ENCODE results near the gene MXD3. TPM values are rescaled to one million over a fixed set of nuclear protein-coding genes. Genes with fewer than 3 reads are reported as not detected.

The MXD3 gene
- total and polyA plus RNA-seq, 4 donors = 7.4 to 29.0 (median 12.9) TPM

GRCh38 chr5:177336603-177337494 is 25.2 kb upstream of the MXD3 start:
- Histone ChIP-seq H3K9ac (ENCODE audit: insufficient read depth in 1 of 2, low read length in 2 of 2) (no peak overlapping the region), H3K27me3 (ENCODE audit: control insufficient read depth in 3 of 3, insufficient read depth in 3 of 3, low read length in 2 of 3) (no peaks in the 10 kb centered on the region), H3K9me3 (ENCODE audit: control insufficient read depth in 4 of 4, insufficient read depth in 3 of 4, low read length in 3 of 4) (no peaks in the 10 kb centered on the region), H3K27ac (ENCODE audit: low read depth in 1 of 2, low read length in 1 of 2) (no peak overlapping the region), H3K4me1 (ENCODE audit: control insufficient read depth in 5 of 5, insufficient read depth in 5 of 5, low read length in 5 of 5) (no peaks in the 10 kb centered on the region), H3K36me3 (ENCODE audit: control insufficient read depth in 4 of 4, insufficient read depth in 4 of 4, low read length in 4 of 4) (peaks cover 13 to 71% (median 35%) of the 10 kb centered on the region in 4 donors), H3K4me3 (no peak overlapping the region)
- DNase-seq (no peak), ATAC-seq (ENCODE audit: insufficient read depth, low FRiP score) (no peak)
- 91 to 94% methylated on average over 36 of the region's 36 CpGs for WGBS, 2 donors
- no peak for TF ChIP-seq CTCF (IDR thresholded peaks at IDR 0.05; ENCODE audit: control extremely low read depth, extremely low read depth)

GRCh38 chr5:177336112-177336511 is 24.4 kb upstream of the MXD3 start:
- ATAC-seq (ENCODE audit: insufficient read depth, low FRiP score) = no peak

DNA sequence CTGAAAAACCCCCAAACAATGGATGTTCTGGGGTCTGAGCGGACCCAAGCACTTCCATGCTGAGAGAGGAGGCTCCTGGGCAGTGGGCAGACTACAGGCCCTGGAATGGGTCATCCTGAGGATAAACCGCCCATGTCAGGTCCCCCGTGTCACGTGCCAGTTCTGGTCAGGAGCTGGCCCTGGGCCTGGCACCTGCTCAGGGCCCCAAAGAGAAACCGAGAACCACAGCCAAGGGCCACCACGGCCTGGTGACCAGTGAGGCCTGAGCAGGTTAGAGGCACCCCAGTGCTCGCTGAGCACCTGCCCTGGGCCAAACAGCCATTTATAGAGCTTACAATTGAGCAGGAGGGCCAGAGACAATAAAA is 24.0 kb upstream of the MXD3 start:
- Histone ChIP-seq H3K4me1 (ENCODE audit: control insufficient read depth in 5 of 5, insufficient read depth in 5 of 5, low read length in 5 of 5) (no peaks in the 10 kb centered on the region), H3K9me3 (ENCODE audit: control insufficient read depth in 4 of 4, insufficient read depth in 3 of 4, low read length in 3 of 4) (no peaks in the 10 kb centered on the region), H3K4me3 (no peak overlapping the region), H3K27ac (ENCODE audit: low read depth in 1 of 2, low read length in 1 of 2) (no peak overlapping the region), H3K9ac (ENCODE audit: insufficient read depth in 1 of 2, low read length in 2 of 2) (no peak overlapping the region), H3K27me3 (ENCODE audit: control insufficient read depth in 3 of 3, insufficient read depth in 3 of 3, low read length in 2 of 3) (no peaks in the 10 kb centered on the region), H3K36me3 (ENCODE audit: control insufficient read depth in 4 of 4, insufficient read depth in 4 of 4, low read length in 4 of 4) (peaks cover 13 to 77% (median 30%) of the 10 kb centered on the region in 4 donors)
- DNase-seq (no peak), ATAC-seq (ENCODE audit: insufficient read depth, low FRiP score) (no peak)
- no peak for TF ChIP-seq CTCF (IDR thresholded peaks at IDR 0.05; ENCODE audit: control extremely low read depth, extremely low read depth)
- WGBS, 2 donors = 99% methylated on average over 7 of the region's 7 CpGs

More at GRCh38 chr5:177336112-177336511, 24.4 kb upstream of the MXD3 start:
- DNase-seq = no peak
- no peaks in the 10 kb centered on the region for H3K9me3 ChIP-seq (ENCODE audit: control insufficient read depth in 4 of 4, insufficient read depth in 3 of 4, low read length in 3 of 4)
- H3K27ac ChIP-seq (ENCODE audit: low read depth in 1 of 2, low read length in 1 of 2) = no peak overlapping the region
- no peaks in the 10 kb centered on the region for H3K27me3 ChIP-seq (ENCODE audit: control insufficient read depth in 3 of 3, insufficient read depth in 3 of 3, low read length in 2 of 3)
- H3K4me1 ChIP-seq (ENCODE audit: control insufficient read depth in 5 of 5, insufficient read depth in 5 of 5, low read length in 5 of 5) = no peaks in the 10 kb centered on the region
- H3K36me3 ChIP-seq (ENCODE audit: control insufficient read depth in 4 of 4, insufficient read depth in 4 of 4, low read length in 4 of 4) = peaks cover 13 to 73% (median 30%) of the 10 kb centered on the region in 4 donors
- WGBS, 2 donors = 68 to 70% methylated on average over 12 of the region's 12 CpGs
- no peak overlapping the region for H3K4me3 ChIP-seq
- no peak for TF ChIP-seq CTCF (IDR thresholded peaks at IDR 0.05; ENCODE audit: control extremely low read depth, extremely low read depth)
- H3K9ac ChIP-seq (ENCODE audit: insufficient read depth in 1 of 2, low read length in 2 of 2) = no peak overlapping the region
